Ovary (tissue), 3 donors: ENCODE measurements around the gene CDKN2AIPNL.

Source experiments
- CTCF ChIP-seq, 3 donors: fragments of 450-650 bp in 2 of 3; fragments of 200-600 bp in 1 of 3; IDR thresholded peaks; one replicate each; pipeline versions ENCODE4 v1.5.1 to v1.8.0; 2016 to 2022; ENCODE audit warnings: antibody characterized with exemption in 3 of 3, mild to moderate bottlenecking in 1 of 3
- POLR2A ChIP-seq: fragments of 450-650 bp; IDR thresholded peaks from one replicate; pipeline ENCODE4 v1.6.1; 2017; ENCODE audit warnings: antibody characterized with exemption, mild to moderate bottlenecking, moderate library complexity
- donor health status: DM: no; HTN: no; CAD: no.

GRCh38 chr5:134426361-134426760 is 14.7 kb upstream of the CDKN2AIPNL start:
- TF ChIP-seq CTCF (IDR thresholded peaks at IDR 0.05) = no peak
- no peak for TF ChIP-seq POLR2A
